Measurements from ENCODE around the gene DIMT1. TPM values are rescaled to one million over a fixed set of nuclear protein-coding genes. Genes with fewer than 3 reads are reported as not detected.

DIMT1 gene
- total RNA-seq, 4 donors from 2014 or later = 6.0 to 13.1 (median 8.7) TPM

GRCh38 chr5:62374090-62374489, 29.6 kb downstream of the DIMT1 start:
- no peak for TF ChIP-seq POLR2A (IDR thresholded peaks at IDR 0.05)
- no peak for TF ChIP-seq CTCF (IDR thresholded peaks at IDR 0.05)
- TF ChIP-seq EP300 (IDR thresholded peaks at IDR 0.05; ENCODE audit: low read depth) = no peak
- no peak for TF ChIP-seq POLR2AphosphoS5 (IDR thresholded peaks at IDR 0.05)
- H3K4me1 ChIP-seq = no peaks in the 10 kb centered on the region
- H3K9me3 ChIP-seq = no peaks in the 10 kb centered on the region
- H3K36me3 ChIP-seq = peaks cover 0 to 37% (median 12%) of the 10 kb centered on the region in 4 donors
- H3K27me3 ChIP-seq = no peaks in the 10 kb centered on the region
- intact Hi-C loops (cut with DNase I; ENCODE audit: low total_unique reads) (no loop called here), in situ Hi-C loops (cut with MboI; ENCODE audit: low pct_ligation_motif_present in 1 of 4, low pct_unique_long_range_greater_than_20kb in 1 of 4, low sequenced_read_pairs in 3 of 4) (no loop called here)
- WGBS, 2 donors (ENCODE audit: low coverage in 1 of 2) = 100% methylated on average over 1 of the region's 1 CpG
- no peak for DNase-seq
- no peak overlapping the region for H3K27ac ChIP-seq
- no peak overlapping the region for H3K4me3 ChIP-seq

- DNase-seq = no peak
- intact Hi-C loops (cut with DNase I; ENCODE audit: low total_unique reads) (no loop called here), in situ Hi-C loops (cut with MboI; ENCODE audit: low pct_ligation_motif_present in 1 of 4, low pct_unique_long_range_greater_than_20kb in 1 of 4, low sequenced_read_pairs in 3 of 4) (no loop called here)
- no peaks in the 10 kb centered on the region for H3K4me1 ChIP-seq
- no peaks in the 10 kb centered on the region for H3K27me3 ChIP-seq
- TF ChIP-seq EP300 (IDR thresholded peaks at IDR 0.05; ENCODE audit: low read depth) (no peak), POLR2A (IDR thresholded peaks at IDR 0.05) (no peak), CTCF (IDR thresholded peaks at IDR 0.05) (no peak), POLR2AphosphoS5 (IDR thresholded peaks at IDR 0.05) (no peak)
- no peak overlapping the region for H3K4me3 ChIP-seq
- H3K27ac ChIP-seq = no peak overlapping the region
- H3K9me3 ChIP-seq = no peaks in the 10 kb centered on the region
- peaks cover 0 to 30% (median 9%) of the 10 kb centered on the region in 4 donors for H3K36me3 ChIP-seq
- WGBS, 2 donors (ENCODE audit: low coverage in 1 of 2) = 97 to 100% methylated on average over 3 of the region's 3 CpGs
Observed at GRCh38 chr5:62373382-62373781, 30.3 kb downstream of the DIMT1 start.

GRCh38 chr5:62372600-62372999, 31.1 kb downstream of the DIMT1 start:
- in situ Hi-C loops (cut with MboI; ENCODE audit: low pct_ligation_motif_present in 1 of 4, low pct_unique_long_range_greater_than_20kb in 1 of 4, low sequenced_read_pairs in 3 of 4) (no loop called here), intact Hi-C loops (cut with DNase I; ENCODE audit: low total_unique reads) (no loop called here)
- no peaks in the 10 kb centered on the region for H3K9me3 ChIP-seq
- H3K27ac ChIP-seq = no peak overlapping the region
- no peak for TF ChIP-seq POLR2AphosphoS5 (IDR thresholded peaks at IDR 0.05)
- no peak for TF ChIP-seq POLR2A (IDR thresholded peaks at IDR 0.05)
- no peak for TF ChIP-seq EP300 (IDR thresholded peaks at IDR 0.05; ENCODE audit: low read depth)
- no peak for DNase-seq
- 88 to 99% methylated on average over 3 of the region's 3 CpGs for WGBS, 2 donors (ENCODE audit: low coverage in 1 of 2)
- no peaks in the 10 kb centered on the region for H3K4me1 ChIP-seq
- H3K27me3 ChIP-seq = no peaks in the 10 kb centered on the region
- peaks cover 0 to 24% (median 5%) of the 10 kb centered on the region in 4 donors for H3K36me3 ChIP-seq
- no peak overlapping the region for H3K4me3 ChIP-seq

- Histone ChIP-seq H3K36me3 (peaks cover 0 to 22% (median 5%) of the 10 kb centered on the region in 4 donors), H3K4me1 (no peaks in the 10 kb centered on the region), H3K9me3 (no peaks in the 10 kb centered on the region), H3K27me3 (no peaks in the 10 kb centered on the region), H3K4me3 (no peak overlapping the region), H3K27ac (no peak overlapping the region)
- in situ Hi-C loops (cut with MboI; ENCODE audit: low pct_ligation_motif_present in 1 of 4, low pct_unique_long_range_greater_than_20kb in 1 of 4, low sequenced_read_pairs in 3 of 4) (no loop called here), intact Hi-C loops (cut with DNase I; ENCODE audit: low total_unique reads) (no loop called here)
- no peak for DNase-seq
- no peak for TF ChIP-seq EP300 (IDR thresholded peaks at IDR 0.05; ENCODE audit: low read depth)
- no peak for TF ChIP-seq CTCF (IDR thresholded peaks at IDR 0.05)
- no peak for TF ChIP-seq POLR2A (IDR thresholded peaks at IDR 0.05)
Observed at GRCh38 chr5:62371409-62371808, 32.3 kb downstream of the DIMT1 start.

GRCh38 chr5:62369039-62369438, 34.7 kb downstream of the DIMT1 start:
- no peaks in the 10 kb centered on the region for H3K27me3 ChIP-seq
- no peak for DNase-seq
- no peaks in the 10 kb centered on the region for H3K9me3 ChIP-seq
- no peaks in the 10 kb centered on the region for H3K4me1 ChIP-seq
- WGBS, 2 donors (ENCODE audit: low coverage in 1 of 2) = 83 to 90% methylated on average over 2 of the region's 2 CpGs
- intact Hi-C loops (cut with DNase I; ENCODE audit: low total_unique reads) = no loop called here
- TF ChIP-seq POLR2A (IDR thresholded peaks at IDR 0.05) (no peak), POLR2AphosphoS5 (IDR thresholded peaks at IDR 0.05) (no peak), CTCF (IDR thresholded peaks at IDR 0.05) (no peak), EP300 (IDR thresholded peaks at IDR 0.05; ENCODE audit: low read depth) (no peak)
- peaks cover 0 to 30% (median 12%) of the 10 kb centered on the region in 4 donors for H3K36me3 ChIP-seq
- in situ Hi-C loops (cut with MboI; ENCODE audit: low pct_ligation_motif_present in 1 of 4, low pct_unique_long_range_greater_than_20kb in 1 of 4, low sequenced_read_pairs in 3 of 4) = no loop called here
- H3K27ac ChIP-seq = no peak overlapping the region
- H3K4me3 ChIP-seq = no peak overlapping the region
